GM19468 (cell line): ENCODE measurements around the gene IRX3.

ENCODE experiments used
- ATAC-seq: cut with Tn5 transposase; IDR thresholded peaks from one replicate; pipeline ENCODE4 v1.9.1; 2021; ENCODE audit warnings: mild to moderate bottlenecking, moderate library complexity, moderate number of reproducible peaks; ENCODE audit not compliant: unreplicated experiment; ENCODE audit errors: extremely low read depth

IRX3 gene

DNA sequence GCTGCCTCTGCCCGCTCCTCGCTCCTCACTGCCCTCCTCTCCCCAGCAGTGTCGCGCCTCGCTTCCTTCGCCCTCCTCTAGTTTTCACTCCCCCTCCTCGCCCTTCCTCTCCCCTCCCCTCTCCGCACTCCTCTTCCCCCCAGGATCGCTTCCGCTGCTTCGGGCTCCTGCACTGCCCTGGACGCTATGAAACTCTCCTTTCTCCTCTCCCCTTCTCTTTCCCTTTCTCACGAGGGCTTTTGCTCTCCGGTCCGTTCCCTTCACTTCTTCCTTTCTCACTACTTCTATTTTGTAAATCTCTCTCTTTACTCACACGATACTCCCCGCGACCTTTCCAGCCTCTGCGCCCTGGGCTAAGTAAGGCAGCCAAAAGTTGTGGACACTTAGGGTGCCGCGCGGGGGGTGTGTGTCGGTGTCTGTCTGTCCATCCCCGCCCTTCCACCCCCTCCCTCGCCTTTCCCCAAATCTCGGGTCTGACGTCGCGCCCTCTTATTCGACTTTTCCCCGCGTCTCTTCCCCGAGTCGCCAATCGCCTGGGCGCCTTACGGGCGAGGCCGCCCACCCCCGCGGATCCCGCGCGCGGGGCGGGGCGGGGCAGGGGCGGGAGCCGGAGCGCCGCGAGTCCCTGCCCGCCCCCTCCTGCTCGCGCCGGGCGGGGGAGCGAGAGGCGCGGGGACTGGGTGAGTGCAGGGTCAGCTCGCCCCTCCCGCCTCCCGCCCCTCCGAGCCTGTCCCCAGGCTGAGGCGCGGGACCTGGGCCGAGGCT, at the start of gene IRX3:
TSS of gene IRX3 (minus strand) at position 422 of the 765 bp plus-strand sequence. CDS start 737 bp downstream, outside the sequence.
- ATAC-seq = no peak

DNA sequence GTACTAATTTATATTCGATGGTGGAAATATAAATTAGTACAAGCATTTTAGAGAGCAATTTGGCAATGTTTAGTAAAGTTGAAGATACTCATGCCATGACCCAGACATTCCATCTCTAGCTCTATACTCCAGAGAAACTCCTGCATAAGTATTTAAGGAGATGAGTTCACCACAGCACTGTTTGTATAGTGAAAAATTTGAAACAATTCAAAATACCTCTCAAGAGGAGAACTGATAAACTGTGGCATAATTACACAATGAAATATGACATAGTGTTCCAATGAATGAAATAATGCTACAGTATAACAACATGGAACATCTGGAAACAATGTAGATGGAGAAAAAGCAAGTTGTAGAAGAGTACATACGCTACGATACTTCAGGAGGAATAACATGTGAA, 48.6 kb upstream of the IRX3 start:
- no peak for ATAC-seq

DNA sequence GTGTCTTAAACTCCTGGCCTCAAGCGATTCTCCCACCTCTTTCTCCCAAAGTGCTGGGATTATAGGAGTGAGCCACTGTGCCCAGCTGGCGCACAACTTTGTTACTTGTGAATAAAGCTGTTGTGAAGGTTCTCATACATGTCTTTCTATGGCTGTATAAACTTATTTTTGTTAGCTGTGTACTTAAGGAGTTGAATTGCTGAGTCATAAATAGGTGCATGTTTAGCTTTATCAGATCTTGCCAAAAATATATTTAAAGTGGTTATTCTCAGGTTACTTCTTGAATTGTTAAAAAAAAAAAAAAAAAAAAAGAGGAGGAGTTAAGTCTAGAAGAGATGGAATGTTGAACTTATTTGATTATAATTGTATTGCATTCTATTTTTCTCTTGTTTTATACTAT, 47.6 kb upstream of the IRX3 start:
- ATAC-seq = no peak

DNA sequence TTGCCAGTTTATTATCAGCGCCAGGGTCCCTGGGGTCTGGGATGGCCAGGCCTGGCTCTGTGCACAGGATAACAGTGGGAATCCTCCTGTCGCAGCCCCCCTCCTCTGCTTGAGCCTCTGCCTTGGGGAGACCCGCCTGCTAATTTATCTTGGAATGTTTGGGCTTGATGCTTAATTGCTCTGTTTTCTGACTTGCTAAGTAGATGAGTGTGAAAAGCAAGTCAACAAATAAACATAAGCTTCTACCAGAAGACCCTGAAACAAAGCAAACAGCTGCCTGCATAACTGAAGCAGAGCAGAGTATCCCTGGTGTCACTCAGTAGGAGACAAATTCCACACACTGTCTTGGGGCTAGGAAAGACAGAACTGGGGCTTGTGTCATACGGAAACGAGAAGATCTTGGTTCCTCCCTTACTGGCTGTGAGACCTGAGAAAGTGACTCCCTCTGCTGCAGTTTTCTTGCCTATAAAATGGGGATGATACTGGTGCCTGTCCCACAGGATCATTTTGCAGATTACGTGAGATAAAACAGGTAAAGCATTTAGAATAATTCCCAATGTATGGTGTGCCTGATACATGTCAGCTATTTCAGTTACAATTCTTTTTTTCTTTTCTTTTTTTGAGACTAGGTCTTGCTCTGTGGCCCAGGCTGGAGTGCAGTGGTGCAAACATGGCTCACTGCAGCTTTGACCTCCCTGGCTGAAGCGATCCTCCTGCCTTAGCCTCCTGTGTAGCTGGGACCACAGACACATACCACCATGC, 44.8 kb upstream of the IRX3 start:
- ATAC-seq = no peak

DNA sequence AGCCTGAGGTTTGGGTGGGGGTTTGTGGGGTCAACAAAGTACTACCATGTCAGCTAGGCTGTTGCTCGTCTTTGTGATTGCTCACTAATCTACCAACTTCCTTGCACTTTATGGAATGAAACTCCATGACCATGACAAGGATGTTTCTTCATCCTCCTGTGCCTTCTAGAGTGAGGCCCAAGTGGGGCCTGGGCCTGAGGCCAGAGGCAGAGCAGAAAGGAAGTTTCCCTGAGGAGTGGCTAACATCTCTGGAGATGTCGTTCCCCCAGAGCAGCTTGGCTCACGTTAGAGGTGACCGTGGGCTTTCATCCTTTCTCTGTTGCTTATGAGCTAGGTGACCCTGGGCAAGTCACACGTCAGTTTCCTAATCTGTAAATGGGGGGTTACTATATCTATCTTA, 41.0 kb upstream of the IRX3 start:
- no peak for ATAC-seq

DNA sequence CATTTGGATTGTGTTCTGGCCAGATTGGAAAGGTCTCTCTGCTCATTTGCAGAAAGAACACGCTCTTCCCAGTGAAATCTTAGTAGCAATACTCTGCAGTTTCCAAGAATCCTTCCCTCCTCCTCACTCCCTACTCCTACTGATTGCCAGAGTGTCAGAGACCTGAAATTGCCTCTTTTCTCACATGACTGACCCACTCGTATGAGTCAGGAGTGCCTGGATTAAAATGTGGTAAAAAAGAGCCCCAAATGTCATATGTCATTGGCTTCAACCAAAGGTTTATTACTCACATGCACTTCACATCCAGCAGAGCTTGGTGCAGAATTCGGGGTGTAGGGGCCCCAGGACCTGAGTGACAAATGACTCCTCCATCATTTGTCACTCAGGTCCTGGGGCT, 39.7 kb upstream of the IRX3 start:
- ATAC-seq = no peak

DNA sequence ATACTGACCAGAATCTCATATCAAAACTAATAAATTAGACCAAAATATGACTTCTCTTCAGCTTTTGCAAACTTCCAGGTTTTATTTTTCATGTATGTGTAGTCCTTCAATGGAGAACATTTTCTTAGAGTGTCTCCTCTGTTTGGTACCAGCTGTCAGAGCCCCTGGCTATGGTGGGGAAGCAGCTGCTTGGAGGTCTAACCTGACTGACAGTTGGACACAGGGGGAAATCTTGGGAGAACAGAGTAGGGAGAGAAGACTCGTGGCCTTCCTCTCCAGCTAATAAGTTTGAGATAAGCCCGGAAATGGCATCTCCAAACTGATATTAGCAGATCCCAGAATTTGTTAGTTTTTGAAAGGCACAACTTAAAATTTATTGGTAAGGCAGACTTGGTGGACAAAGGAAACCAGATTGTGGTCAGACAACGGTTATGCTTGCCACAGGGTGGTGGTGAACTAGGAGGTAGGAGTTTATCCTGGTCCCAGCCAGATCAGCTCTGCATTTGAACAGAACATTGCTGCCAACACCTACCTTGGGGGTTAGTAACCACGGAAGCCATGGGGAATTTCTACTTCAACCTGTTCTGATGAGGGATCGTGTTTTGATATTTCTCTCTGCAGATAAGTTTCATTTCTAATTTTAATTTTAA, 39.2 kb upstream of the IRX3 start:
- ATAC-seq = no peak

DNA sequence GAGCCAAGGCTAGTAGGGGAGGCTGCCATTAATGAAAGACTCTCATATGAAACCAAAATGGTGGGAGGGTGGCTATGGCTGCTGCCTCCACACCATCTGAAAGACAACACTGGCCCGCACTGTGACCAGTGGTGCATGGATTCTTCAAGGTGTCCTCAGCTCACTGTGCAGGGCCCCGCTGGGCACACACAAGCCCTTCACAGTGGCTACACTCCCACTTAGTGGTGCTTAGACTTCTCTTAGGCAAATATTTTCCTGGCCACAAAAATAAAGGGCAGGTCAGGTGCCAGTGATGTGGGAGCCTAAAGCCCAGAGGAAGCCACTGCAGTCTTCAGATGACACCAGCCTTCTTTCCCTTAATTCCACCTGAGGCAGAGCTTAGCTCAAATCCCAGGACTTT, 38.1 kb upstream of the IRX3 start:
- ATAC-seq = no peak

DNA sequence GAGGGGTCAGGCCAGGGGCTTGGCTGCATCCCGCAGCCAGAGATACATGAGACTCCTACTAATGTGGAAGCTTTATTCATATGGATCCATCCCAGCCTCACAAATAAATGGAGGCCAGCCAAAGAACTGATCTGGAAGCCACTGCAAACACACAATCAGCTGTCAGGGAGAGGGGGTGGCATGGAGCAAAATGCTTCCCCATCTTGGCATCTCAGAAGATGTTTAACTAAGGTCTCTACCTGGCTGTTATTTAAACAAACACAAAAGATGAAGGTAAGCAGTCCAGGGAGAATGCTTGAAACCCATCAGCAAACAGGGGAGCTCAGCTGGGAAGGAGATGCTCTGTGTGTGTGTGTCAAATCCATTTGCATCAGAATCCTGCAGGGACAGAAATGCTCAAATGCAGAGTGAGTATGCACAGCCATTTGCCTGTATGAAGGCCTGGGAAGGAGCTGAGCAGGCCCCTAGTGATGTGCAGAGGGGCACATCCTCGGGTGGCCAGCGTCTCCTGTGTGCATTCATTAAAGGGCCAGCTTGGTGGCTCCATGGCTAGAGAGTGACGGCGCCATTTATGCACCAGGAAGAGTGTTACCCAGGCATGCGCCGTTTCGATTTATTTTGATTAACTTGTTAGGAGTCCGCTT, 34.2 kb upstream of the IRX3 start:
- no peak for ATAC-seq

DNA sequence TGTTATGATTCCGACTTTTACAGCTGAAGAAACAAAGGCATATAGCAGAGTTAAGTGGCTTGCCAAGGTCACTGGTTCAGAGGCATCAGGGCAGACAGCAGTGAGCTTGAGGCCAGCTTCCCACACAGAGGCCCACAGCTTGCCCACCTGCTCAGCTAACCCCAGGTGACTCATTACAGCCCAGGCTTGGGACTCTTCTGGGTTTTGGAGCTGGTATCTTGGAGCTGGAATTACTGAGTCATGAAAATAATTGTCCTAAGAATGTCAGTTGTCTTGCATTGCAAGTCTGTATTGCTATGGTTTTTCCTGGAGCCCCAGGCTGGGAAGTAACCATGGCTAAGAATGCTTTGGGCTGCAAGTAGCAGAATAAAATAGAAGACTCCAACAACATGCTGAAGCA, 32.4 kb upstream of the IRX3 start:
- no peak for ATAC-seq

DNA sequence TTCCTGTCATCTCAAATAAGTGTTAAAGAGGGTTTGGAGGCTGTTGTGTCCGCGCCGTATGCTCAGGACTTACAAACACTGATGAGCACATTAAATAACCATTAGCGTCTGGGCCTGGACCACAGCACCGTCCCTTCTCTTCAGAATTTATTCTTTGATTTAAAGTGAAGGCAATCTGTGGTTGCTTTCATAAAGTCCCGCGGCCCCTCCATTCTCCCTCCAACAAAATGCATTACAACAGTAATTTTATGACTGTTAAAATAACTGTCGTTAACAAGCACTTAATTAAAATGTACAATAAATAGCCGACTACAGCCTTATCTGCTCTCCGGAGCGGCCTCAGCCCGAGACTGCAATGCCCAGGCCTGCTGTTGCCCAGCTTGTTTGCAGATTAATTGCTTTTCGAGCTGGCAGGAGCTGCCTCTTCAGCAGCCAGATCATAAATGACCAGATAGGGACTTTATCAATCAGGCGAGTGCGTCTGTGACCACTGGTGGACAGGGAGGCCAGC, 30.6 kb upstream of the IRX3 start:
- no peak for ATAC-seq

DNA sequence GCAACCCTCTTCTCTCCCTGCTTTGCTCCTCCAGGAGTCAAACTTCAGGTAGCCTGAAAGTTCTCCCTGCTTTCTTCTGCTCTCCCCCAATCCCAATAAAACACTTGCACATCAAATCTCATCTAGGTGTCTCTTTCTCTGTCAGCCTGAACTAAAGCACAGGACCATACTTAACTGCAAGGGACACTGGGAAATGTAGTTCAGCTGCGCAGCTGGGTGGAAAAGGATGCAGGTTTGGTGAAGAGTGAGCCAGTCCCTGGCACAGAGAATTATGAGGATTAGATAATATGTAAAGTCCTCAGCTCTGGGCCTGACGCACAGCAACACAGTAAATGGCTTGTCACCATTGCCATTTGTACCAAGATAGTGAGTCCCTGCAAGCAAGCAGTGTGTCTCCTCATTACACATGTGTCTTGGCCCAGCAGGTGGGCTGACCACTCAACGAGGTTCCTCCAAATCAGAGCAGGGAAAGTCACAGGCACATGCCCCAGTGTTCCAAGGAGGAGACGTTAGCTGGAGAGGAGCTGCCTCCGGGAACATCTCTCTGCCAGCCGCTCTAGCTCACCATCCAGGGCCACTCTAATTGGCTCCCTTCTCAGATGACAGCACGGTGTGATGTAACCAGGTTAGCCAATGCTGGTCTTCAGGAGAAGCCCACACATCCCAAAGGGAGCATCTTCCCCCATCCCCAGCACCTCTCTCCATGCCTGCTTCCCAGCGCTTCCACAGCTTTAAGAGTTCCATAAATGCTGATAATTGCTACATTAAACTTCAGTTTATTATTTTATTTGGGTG, 29.7 kb upstream of the IRX3 start:
- ATAC-seq = no peak

DNA sequence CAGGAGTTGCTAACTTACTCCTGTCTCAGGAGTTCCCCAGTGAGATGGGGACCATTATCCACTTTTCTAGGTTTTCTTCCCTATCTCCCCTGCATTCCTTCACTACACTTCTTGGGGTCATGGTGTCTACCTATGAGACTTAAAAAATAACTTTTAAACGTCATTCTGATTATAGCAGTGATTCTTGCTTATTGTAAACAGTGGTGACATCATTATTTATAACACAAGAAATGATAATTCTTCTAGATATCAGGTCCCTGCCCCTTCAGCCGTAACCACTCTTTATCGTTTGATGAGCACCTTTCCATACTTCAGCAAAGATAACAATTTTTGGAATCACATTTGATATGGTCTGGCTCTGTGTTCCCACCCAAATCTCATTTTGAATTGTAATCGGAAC, 27.2 kb upstream of the IRX3 start:
- no peak for ATAC-seq

DNA sequence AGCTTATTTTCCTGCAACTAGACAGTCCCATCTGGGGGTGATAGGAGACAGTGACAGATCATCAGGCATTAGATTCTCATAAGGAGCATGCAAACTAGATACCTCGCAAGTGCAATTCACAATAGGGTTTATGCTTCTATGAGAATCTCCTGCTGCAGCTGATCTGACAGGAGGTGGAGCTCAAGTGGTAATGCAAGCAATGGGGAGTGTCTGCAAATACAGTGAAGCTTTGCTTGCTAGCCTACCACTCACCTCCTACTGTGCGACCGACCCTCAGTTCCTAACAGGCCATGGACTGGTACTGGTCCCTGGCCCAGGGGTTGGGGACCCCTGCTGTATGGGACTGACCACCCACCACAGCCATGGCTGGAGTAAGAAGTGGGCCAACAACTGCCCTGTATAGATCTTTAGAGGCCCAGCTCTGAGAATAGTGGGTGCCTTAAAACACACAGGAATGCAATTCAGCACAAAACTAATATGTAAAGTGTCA, 26.0 kb upstream of the IRX3 start:
- no peak for ATAC-seq

DNA sequence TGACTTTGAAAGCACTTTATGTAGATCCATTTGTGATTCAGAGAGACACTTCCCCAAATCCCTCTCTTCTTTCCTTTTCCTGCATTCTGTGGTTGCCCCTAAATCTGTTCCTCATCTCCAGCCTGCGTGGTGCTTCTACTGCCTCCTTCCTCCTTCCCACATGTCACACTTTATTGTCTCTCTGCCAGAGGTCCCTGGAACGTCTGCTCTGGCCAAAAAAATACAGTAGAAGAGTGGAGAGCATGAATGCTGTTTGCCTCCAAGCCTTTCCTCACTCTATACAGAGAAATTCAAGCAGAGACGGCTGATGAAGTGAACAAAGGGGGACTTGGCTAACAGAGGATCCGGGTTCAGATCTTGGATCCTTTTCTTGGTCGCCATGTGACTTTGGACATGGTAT, 22.8 kb upstream of the IRX3 start:
- ATAC-seq = no peak

DNA sequence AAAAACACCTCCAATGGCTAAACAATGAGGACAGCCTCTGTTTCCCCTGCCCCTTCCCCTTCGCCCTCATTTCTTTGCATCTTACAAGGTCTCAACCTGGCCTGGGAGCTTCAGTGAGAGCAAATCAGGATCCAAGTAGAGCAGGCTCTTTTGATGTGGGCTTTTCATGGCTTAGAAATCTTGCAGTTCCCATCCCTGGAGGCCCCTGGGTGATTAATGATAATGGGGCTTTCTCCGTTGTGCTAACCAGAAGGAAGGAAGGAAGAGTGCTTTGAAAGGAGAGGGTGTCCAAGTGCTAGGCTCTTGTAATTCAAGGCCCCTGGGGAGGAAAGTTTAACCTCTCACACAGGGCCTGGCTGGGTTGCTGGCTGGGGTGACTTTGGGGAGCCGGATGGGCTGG, 18.5 kb upstream of the IRX3 start:
- ATAC-seq = no peak

DNA sequence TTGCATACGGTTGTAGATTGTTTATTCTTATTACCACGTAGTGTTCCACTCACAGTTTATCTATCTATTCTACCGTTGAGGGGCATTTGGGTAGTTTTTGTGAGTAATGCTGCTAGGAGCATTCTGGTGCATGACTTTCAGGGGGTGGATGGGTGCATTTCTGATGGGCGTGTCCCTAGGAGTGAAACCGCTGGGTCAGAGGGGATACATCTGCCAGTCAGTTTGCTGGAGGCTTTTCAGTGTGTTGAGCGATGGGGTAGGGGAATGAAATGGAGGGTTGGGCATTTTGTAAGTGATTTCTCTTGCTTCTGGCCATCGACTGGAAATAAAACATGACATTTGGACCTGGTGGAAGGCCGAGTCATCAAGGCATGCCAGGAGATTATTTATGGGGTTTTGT, 17.0 kb upstream of the IRX3 start:
- no peak for ATAC-seq

DNA sequence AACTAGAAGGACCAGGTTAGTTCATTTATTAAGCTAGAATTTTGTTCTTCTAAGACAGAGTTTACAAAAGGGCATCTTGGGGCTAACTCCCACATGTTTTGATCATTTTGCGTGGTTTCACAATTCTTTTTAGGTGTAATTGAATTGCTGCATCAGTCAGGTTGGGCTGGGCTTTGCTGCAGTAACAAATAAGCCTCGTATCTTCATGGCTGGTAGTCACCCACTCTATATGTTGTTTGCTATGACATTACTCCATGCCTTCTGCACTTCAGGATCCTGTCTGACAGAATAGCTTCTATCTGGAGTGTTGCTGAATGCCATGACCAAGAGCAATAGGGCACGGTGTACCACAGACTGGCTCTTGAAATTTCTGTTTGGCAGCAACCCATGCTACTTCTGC, 10.6 kb upstream of the IRX3 start:
- ATAC-seq = no peak

DNA sequence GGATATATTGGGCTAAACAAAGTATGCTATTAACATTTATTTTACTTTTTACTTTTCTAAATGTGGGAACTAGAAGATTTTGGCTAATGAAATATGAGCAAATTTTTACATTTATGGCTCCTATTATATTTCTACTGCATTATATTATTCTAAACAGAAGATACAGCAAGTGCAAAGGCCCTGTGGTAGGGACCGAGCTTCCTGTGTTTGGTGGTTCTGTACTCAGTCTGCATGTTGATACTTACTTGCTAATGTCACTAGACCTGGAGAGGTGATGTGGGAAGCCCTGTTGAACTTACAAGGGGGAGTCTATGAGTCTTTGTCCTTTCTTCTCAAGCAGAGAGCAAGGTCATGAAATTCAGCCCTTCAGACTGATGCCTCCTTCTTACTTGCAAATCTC, 10.0 kb upstream of the IRX3 start:
- no peak for ATAC-seq
